Stimulated activated naive CD8-positive, alpha-beta T cell treated with anti-CD3 and anti-CD28 coated beads, Interleukin-15, Interleukin-2, amounts not matched to agents 100 U/mL and 50 U/mL, for 24 hours (primary cell): ENCODE data around the gene NUDCD3.
A peak's percentile ranks its signal among the peaks of the same experiment; 100 is the strongest.
"Not testable (repeated sequence)": the region's sequence is repeated elsewhere in the genome, so short reads cannot be mapped to it uniquely, and the experiment has no call there.

Experiments
- ATAC-seq: fragments of 150-1000 bp; cut with Tn5 transposase; one replicate; pipeline ENCODE4 v1.10.0; 2021
- DNase-seq: peaks from one replicate; pipeline ENCODE4 v3.0.0; 2021

Gene NUDCD3

DNA sequence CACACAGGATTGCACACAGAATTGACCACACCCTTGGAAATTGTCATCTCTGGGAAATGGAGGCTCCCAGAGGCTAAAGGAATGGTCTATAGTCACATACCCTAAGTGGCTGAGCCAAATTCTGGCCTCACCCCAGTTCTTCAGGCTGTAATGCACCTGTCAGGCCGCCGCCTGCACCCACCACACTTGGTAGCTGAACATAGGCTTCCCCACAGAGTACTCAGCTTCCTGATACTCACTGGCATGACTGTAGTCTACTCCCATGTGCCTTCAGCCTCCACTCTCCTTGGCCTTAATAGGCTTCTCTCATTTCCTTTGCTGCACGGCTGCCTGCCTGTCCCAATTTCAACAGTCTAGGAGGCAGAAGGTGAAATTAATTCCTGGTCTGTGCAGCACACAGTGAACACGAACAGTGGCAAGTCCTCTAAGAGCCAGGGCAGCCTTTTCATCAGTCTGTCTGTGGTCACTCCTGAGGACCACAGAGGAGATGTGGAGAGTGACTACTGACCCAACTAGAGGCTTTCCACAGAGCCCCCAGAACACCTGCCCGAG, 42.5 kb downstream of the NUDCD3 start:
- no peak for ATAC-seq
- no peak for DNase-seq

DNA sequence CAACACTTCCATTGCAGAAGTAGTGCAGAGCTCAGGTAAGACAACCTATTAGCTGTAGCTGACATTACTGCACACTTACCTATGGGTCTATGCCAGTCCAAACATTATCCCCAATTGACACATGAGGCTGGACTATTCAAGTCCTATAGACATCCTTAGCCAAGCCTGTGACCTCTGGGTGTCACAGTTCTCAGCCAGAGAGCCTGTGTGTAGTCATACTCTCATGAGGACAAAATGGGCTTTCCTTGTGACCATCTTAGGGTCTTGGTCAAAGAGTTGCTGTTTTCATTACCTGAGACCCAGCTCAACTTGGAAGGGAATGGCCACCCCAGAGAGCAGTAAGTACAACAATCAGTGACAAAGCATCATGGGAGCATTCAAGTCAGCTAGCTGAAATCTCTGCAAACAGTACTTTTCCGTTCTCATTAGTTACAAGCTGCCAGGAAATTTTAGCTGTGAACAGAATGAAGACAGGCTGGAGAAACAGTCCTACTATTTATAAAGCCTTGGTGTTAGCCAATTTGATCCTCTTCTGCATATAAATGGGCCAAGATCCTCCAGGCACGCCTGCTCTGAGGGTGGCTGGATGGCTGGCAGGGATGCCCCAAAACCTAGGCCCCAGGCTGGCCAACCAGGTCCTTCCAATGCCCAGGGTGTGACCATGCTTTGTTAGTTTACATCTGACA, 44.3 kb downstream of the NUDCD3 start:
- DNase-seq (no peak), ATAC-seq (no peak)

GRCh38 chr7:44441079-44441478, 49.4 kb downstream of the NUDCD3 start:
- DNase-seq: no peak
- ATAC-seq: no peak

GRCh38 chr7:44440577-44441078, 49.8 kb downstream of the NUDCD3 start:
- DNase-seq: no peak
- no peak for ATAC-seq

DNA sequence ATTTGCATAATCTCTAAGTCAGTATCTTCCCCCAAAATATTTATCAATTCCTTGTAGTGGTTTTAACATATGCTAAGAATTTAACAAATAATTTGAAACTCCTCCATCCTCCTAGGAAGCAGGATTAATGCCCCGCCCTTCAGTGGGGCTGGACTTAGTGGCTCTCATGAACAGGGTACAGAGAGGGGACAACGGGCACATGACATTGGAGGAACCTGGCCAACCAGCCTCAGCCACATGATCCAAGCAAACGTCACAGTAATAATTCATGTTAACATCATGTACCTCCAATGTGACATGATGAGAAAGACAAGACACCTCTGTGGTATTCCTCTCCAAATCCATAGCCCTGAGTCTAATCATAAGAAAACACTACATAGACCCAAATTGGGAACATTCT, 50.5 kb downstream of the NUDCD3 start:
- ATAC-seq (no peak), DNase-seq (no peak)

- no peak for DNase-seq
Measured at GRCh38 chr7:44438816-44439215, 51.6 kb downstream of the NUDCD3 start.

DNA sequence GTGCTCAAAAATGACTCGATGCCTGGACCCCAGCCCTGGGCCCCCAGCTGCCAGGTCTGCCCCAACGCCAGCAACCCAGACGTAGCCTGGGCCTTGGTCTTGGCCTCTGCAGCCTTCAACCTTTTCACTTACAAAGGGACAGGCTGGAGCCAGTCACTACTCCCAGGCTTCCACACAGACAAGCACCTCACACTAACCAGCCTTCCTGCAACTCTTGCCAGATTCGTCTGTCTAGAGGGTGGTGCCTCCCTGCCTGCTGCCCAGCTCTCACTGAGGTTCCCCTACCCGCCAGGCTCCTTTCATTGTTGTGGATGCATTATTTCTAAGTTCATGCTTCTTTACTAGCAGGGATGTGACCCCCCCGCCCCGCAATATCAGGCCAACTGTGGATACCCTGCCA, 56.3 kb downstream of the NUDCD3 start:
- ATAC-seq: no peak
- no peak for DNase-seq

More at GRCh38 chr7:44438816-44439215, 51.6 kb downstream of the NUDCD3 start:
- no peak for ATAC-seq

DNA sequence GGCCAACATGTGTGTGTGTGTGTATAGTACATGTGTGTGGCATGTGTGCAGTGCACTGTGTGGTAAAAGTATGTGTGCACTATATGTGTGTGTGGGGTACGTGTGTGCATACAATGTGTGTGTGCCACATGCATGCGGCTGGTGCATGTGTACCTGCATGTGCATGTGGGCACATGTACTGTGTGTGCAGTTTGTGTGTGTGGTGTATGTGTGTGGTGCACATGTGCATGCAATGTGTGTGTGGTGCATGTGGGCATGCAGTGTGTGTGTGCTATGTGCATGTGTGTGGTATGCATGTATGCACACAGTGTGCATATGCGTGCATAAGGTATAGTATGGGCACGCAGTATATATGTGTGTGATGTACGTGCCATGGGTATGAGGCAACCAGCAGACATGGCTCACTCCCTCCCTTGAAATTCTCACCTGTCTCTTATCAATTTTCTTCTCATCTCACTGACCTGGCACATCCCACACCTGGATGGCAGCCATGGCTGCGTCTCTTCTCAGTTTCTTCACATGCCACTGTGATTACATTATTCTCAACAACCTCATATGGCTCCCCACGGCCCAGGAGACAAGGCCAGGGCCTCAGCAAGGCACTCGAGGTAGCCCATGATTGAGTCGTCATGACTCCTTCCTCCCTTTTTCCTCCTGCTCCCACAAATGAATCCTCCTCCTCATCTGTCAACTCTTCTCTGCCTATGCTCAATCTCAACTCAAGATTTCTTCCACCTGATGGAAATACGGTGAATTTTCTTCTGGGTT, 57.0 kb downstream of the NUDCD3 start:
- ATAC-seq: no peak
- no peak for DNase-seq

DNA sequence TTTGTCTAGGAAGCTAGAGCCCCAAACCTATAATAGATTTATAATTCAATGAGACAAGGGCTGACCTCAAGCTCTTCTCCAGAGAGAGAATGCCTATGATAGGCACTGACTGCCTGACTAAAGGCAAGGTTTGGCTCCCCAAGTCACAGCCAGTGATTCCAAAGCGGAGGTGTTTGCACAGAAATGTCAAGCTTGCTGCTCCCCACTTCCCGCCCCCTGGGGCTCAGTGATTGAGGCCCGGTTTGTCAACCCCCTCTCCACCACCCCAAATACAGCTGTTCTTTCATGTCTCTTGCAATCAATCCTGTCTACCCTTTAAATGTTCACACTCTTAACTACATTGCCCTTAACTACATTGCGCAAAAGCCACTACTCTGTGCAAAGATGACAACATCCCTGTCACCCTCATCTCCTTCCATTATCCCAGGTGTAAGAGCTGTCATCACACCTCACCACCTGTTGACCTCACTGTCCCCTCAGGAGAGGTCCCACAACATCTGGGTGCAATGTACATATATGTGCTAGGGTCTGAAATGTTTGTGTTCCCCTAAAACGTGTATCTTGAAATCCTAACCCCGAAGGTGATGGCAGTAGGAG, 58.0 kb downstream of the NUDCD3 start:
- DNase-seq: no peak
- ATAC-seq: no peak

DNA sequence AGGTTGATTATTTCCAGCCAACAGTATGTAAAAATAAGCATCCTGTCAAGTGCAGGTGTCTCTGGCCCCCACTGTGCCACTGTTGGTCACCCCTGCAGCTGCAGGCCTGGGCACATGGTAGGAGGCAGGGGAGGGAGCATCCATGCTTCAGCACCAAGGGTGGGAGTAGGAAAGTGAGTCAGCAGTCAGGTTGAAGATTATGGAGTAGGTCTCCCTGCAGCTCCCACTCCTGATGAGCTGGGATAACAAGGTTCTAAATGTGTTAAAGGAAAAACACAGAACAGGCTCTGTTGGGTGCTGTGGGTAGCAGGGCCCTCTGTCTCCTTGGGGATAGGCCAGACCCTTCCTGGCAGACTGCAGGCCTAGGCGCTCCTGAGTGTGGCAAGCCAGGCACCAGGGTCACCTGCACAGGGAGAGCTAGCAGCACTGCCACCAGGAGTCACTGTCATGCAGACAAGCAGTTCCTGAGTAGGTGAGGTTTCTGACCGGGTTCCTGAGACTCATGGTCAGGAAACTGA, 59.3 kb downstream of the NUDCD3 start:
- ATAC-seq (no peak), DNase-seq (peak; percentile 10)

DNA sequence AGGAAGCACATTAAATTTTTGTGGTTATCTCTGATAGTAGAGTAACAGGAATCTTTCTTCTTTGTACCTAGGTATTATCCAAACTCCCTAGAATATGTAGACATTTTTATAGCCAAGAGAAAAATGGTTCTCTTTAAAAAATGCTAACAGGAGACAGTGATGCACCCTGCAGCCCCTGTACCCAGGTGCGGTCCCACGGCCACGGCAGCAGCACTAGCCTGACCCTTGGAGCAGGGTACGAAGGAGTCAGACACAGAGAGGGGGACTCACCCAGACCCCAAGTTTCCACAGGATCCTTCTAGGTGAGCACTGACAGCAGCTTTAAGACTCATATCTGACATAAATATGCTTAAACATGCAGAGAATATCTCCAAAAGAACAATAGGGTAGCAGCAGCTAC, 60.4 kb downstream of the NUDCD3 start:
- DNase-seq (no peak), ATAC-seq (no peak)

- not testable (repeated sequence) for DNase-seq, ATAC-seq
Measured at GRCh38 chr7:44424762-44425161, 65.7 kb downstream of the NUDCD3 start.

DNA sequence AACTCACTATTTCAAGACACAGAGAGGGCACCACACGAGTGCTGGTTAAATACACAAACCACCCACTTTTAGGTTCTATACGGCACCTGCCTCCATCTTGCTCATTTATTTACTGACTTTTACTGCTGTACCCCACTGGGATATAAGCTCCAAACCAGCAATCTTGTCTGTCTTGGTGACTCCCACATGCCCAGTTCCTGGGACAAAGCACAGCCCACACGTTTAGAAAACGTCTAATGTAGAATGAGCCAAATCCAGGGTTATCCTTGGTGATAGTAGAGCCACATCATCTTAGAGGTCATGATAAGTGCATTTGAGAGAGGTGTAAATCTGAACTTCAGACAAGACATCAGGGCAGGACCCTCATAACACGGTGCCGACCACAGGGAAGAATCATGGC, 73.5 kb downstream of the NUDCD3 start:
- no peak for DNase-seq
- ATAC-seq: no peak

DNA sequence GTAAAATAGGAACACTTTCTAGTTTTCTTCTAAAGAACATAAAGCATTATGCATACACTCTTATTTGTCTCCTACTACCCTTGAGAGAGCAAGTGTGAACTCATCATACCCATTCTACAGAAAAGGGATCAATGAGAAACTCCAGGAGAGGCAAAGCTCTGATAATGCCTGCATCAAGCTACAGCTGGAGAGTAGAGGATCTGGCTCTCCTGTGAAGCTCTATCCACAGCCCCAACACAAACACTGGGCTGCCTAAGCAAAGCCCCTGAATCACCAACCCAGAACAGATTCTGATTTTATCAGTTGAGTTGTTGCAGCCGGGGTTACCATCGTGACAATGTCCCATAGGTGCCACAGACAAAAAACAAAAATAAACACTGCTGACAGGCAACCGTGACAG, 74.9 kb downstream of the NUDCD3 start:
- no peak for ATAC-seq
- DNase-seq: no peak

- DNase-seq: no peak
- ATAC-seq: peak; percentile 49
Measured at GRCh38 chr7:44415047-44415446, 75.4 kb downstream of the NUDCD3 start.

DNA sequence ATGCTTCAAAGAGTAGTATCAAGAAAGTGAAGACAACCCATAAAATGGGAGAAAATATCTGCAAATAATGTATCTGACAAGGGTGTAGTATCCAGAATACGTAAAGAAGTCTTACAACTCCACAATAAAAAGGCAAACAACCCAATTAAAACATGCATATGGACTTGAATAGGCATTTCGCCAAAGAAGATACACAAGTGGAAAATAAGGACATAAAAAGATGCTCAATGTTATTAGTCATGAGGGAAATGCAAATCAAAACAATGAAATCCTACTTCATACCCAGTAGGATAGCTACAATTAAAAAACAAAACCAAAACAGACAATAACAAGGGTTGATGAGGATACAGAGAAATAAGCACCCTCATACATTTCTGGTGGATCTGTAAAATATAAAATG, 79.2 kb downstream of the NUDCD3 start:
- ATAC-seq (no peak), DNase-seq (no peak)

DNA sequence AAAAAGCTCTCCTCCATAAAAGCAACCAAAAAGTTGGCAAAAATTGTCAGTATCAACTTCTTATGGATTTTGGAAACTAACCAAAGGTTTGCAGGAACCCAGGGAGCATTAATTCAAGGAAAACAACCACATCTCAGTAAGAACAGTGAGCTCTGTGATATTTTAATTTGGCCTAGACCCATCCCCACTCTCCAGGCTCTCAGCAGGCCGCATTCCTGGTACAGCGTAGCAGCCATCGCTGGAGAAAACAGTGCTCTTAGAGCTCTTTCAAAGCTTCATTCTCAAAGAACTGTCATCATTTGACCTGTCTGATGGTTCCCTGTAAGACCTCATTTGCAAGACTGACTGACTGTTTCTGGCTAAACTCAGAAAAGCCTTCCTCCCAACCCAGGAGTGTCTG, 81.9 kb downstream of the NUDCD3 start:
- DNase-seq (no peak), ATAC-seq (no peak)

- DNase-seq: no peak
- ATAC-seq: no peak
Measured at GRCh38 chr7:44403775-44404174, 86.7 kb downstream of the NUDCD3 start.

- no peak for ATAC-seq
- no peak for DNase-seq
Measured at GRCh38 chr7:44403176-44403759, 87.2 kb downstream of the NUDCD3 start.

DNA sequence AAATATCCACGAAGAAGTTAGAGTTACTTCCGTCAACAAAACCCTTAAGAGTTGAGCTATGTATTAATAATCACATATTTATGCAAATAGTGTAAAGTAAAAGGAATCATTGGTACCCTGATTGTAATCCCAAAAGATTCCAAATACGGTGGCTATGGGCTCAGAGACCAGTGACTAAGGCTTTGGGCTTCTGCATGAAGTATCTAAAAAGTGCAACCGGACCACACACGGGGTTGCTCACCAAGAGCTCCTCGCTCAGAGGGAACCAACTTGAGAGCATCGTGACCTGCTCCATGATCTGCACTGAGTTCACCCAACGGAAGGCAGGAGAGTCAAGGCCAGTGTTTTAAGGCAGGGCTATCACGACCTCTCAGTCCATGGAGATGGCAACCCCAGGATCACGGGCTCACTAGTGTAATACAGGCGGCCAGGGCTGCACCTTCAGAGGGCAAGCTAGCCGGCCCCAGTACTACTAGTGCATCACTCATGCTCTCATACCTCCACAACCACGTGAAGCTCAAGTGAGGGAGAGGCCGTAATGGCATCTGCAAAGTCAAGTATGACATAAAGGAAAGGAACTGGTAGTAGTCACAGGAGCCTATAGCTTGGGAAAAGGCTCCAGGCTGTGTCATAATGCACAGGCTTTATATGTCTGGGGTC, 87.9 kb downstream of the NUDCD3 start:
- no peak for ATAC-seq
- DNase-seq: no peak

- no peak for DNase-seq
- no peak for ATAC-seq
Measured at GRCh38 chr7:44401692-44402091, 88.8 kb downstream of the NUDCD3 start.

GRCh38 chr7:44400033-44400511, 90.4 kb downstream of the NUDCD3 start:
- ATAC-seq (no peak), DNase-seq (no peak)
